DOHH2 (cell line): ENCODE data around the gene RBMS3.

Source experiments
- EZH2phosphoT487 ChIP-seq: fragments of 200-600 bp; sonication (generic); IDR thresholded peaks from 2 replicates; pipeline ENCODE4 v1.6.1; 2017; ENCODE audit warnings: borderline replicate concordance, mild to moderate bottlenecking, antibody characterized with exemption, low read length, moderate library complexity, mixed read lengths
- TF ChIP-seq, protein P1 (sequence below): fragments of 200-600 bp; sonication (generic); IDR thresholded peaks from one replicate; pipeline ENCODE4 v1.5.1; 2014; ENCODE audit warnings: antibody characterized with exemption, mild to moderate bottlenecking, low read depth, low read length; ENCODE audit not compliant: poor library complexity, severe bottlenecking

DNA sequence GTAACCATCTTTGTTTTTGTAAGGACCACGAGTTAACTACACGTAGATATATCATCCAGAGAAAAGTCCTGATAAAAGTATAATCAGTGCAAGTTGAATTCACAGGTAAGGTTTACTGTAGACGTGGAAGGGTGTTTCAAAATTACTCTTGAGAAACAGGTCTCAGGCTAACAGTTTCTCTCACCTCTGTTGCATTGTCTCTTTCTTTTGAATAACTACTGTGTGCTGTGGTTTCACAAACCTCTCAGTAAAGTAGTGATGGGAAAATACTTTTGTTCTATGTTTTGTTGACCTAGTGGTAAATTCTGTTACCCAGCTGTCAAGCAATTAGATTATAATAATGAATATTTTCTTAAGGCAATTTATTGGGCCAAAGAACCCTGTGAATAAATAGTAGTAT, 75.2 kb downstream of the RBMS3 start:
- TF ChIP-seq, protein P1, sequence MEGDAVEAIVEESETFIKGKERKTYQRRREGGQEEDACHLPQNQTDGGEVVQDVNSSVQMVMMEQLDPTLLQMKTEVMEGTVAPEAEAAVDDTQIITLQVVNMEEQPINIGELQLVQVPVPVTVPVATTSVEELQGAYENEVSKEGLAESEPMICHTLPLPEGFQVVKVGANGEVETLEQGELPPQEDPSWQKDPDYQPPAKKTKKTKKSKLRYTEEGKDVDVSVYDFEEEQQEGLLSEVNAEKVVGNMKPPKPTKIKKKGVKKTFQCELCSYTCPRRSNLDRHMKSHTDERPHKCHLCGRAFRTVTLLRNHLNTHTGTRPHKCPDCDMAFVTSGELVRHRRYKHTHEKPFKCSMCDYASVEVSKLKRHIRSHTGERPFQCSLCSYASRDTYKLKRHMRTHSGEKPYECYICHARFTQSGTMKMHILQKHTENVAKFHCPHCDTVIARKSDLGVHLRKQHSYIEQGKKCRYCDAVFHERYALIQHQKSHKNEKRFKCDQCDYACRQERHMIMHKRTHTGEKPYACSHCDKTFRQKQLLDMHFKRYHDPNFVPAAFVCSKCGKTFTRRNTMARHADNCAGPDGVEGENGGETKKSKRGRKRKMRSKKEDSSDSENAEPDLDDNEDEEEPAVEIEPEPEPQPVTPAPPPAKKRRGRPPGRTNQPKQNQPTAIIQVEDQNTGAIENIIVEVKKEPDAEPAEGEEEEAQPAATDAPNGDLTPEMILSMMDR, result no peak
- TF ChIP-seq EZH2phosphoT487, result no peak
